Measurements from ENCODE around the gene LMO7.

Gene LMO7

DNA sequence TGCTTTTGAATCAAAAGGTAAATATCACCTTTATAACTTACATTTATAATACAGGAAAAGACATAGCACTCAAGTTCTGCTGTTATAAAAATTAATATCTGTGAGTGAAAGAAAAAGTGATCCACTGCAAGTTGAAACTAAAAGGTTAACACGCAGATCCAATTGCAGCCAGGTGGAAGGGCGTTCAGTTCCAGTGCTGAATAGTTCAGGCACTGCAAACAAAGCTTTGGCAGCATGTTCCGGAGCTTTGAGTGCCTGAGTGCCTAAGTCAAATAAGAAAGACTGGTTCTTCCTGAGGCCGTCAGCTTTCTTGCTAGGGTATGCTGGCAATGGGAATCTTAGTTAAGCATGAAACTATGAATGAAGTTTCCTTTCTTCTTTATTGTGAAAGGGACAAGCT, 200.3 kb downstream of the LMO7 start:
- no peak overlapping the region for H3K4me2 ChIP-seq (ENCODE audit: low read length)
- H3K9ac ChIP-seq, result no peak overlapping the region
- H3K79me2 ChIP-seq, result no peaks in the 10 kb centered on the region
- no peak overlapping the region for H2AFZ ChIP-seq
- H3K27ac ChIP-seq, result no peak overlapping the region
- no peak overlapping the region for H3K4me3 ChIP-seq (ENCODE audit: low read depth, low read length)
- TF ChIP-seq, protein P1, sequence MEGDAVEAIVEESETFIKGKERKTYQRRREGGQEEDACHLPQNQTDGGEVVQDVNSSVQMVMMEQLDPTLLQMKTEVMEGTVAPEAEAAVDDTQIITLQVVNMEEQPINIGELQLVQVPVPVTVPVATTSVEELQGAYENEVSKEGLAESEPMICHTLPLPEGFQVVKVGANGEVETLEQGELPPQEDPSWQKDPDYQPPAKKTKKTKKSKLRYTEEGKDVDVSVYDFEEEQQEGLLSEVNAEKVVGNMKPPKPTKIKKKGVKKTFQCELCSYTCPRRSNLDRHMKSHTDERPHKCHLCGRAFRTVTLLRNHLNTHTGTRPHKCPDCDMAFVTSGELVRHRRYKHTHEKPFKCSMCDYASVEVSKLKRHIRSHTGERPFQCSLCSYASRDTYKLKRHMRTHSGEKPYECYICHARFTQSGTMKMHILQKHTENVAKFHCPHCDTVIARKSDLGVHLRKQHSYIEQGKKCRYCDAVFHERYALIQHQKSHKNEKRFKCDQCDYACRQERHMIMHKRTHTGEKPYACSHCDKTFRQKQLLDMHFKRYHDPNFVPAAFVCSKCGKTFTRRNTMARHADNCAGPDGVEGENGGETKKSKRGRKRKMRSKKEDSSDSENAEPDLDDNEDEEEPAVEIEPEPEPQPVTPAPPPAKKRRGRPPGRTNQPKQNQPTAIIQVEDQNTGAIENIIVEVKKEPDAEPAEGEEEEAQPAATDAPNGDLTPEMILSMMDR (IDR thresholded peaks at IDR 0.05), result no peak
- no peaks in the 10 kb centered on the region for H3K36me3 ChIP-seq (ENCODE audit: control insufficient read depth, insufficient read depth, low read length)
- H3K4me1 ChIP-seq, result no peaks in the 10 kb centered on the region
- no peaks in the 10 kb centered on the region for H3K9me3 ChIP-seq (ENCODE audit: control insufficient read depth, low read length)
- no peaks in the 10 kb centered on the region for H3K27me3 ChIP-seq (ENCODE audit: control insufficient read depth, insufficient read depth, low read length)

DNA sequence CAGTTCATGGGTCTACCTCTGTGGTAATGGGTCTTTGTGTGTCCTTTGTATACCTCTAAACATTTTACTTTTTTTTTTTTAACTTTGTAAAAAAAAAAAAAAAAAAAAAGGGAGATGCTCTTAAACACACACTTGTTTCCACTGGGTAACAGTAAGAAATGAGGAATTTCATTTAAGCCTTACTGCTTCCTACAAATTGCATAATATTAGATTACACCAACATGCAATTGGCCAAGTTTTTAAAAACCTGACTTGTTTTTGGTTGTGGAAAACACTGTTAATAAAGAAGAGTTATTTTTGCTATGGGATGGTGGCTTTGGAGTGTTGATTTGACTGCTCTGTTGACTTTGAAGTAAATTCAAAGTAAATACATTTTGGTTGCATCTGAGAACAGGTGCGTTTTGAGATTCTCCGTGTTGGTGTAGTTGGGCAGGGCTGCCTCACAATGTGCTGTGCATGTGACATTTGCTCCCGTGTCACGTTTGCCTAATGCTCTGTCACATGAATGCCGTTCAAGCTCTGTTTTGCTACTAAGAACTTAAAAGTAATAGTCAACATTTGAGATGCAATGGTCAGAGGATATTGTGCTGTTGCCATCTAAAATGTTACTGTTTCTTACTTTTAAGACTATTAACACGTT, 202.4 kb downstream of the LMO7 start:
- TF ChIP-seq, protein P1 (IDR thresholded peaks at IDR 0.05), result no peak

DNA sequence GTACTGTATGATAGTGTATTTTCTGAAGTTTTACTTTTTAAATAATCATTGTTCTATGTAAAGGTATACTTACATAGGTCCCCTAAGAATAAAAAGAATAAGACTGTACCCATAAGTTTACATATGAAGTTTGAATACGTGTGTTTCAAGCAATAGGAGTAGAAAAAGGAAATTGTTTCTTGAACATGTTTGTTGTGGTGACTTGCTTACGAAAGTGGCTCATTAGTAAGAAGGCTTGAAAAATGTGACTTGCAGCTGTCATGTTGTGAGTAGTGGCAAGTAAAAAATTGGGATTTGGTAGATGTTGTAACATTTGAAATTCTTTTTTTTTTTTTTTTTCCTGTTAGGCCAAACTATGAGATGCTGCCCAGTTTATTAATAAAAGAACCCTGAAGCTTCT, 203.3 kb downstream of the LMO7 start:
- no peak overlapping the region for H3K9ac ChIP-seq
- H3K27me3 ChIP-seq (ENCODE audit: control insufficient read depth, insufficient read depth, low read length), result no peaks in the 10 kb centered on the region
- no peaks in the 10 kb centered on the region for H3K4me1 ChIP-seq
- no peak overlapping the region for H3K4me3 ChIP-seq (ENCODE audit: low read depth, low read length)
- H3K27ac ChIP-seq, result no peak overlapping the region
- no peak overlapping the region for H2AFZ ChIP-seq
- no peak overlapping the region for H3K4me2 ChIP-seq (ENCODE audit: low read length)
- H3K79me2 ChIP-seq, result no peaks in the 10 kb centered on the region
- TF ChIP-seq, protein P1 (IDR thresholded peaks at IDR 0.05), result no peak
- H3K9me3 ChIP-seq (ENCODE audit: control insufficient read depth, low read length), result no peaks in the 10 kb centered on the region
- H3K36me3 ChIP-seq (ENCODE audit: control insufficient read depth, insufficient read depth, low read length), result no peaks in the 10 kb centered on the region

More for the DNA sequence above, 202.4 kb downstream of the LMO7 start:
- Histone ChIP-seq H3K27me3 (ENCODE audit: control insufficient read depth, insufficient read depth, low read length) (no peaks in the 10 kb centered on the region), H3K27ac (no peak overlapping the region), H3K36me3 (ENCODE audit: control insufficient read depth, insufficient read depth, low read length) (no peaks in the 10 kb centered on the region), H3K4me3 (ENCODE audit: low read depth, low read length) (no peak overlapping the region), H3K79me2 (no peaks in the 10 kb centered on the region), H2AFZ (no peak overlapping the region), H3K9ac (no peak overlapping the region), H3K4me2 (ENCODE audit: low read length) (no peak overlapping the region), H3K9me3 (ENCODE audit: control insufficient read depth, low read length) (no peaks in the 10 kb centered on the region), H3K4me1 (no peaks in the 10 kb centered on the region)

DNA sequence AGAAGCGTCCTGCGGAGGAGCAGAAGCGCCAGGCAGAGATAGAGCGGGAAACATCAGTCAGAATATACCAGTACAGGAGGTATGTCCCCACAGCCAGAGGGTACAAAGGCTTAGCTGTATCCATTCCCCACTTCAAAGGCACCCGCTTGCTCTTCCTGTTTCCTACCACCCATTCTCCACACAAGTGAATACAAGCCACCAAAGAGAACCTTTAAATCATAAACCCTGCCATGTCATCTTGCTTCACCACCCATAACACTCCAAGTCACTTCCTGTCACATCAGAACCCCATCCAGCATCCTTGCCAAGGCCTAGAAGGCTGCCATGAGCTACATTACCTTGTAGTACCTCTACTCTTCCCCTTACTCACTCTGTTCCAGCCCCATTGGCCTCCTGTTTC, 205.8 kb downstream of the LMO7 start:
- Histone ChIP-seq H3K79me2 (no peaks in the 10 kb centered on the region), H3K36me3 (ENCODE audit: control insufficient read depth, insufficient read depth, low read length) (no peaks in the 10 kb centered on the region), H3K27me3 (ENCODE audit: control insufficient read depth, insufficient read depth, low read length) (no peaks in the 10 kb centered on the region), H3K9ac (no peak overlapping the region), H3K4me1 (no peaks in the 10 kb centered on the region), H3K9me3 (ENCODE audit: control insufficient read depth, low read length) (no peaks in the 10 kb centered on the region), H3K27ac (no peak overlapping the region), H3K4me3 (ENCODE audit: low read depth, low read length) (no peak overlapping the region), H3K4me2 (ENCODE audit: low read length) (no peak overlapping the region), H2AFZ (no peak overlapping the region)
- TF ChIP-seq, protein P1 (IDR thresholded peaks at IDR 0.05), result no peak

DNA sequence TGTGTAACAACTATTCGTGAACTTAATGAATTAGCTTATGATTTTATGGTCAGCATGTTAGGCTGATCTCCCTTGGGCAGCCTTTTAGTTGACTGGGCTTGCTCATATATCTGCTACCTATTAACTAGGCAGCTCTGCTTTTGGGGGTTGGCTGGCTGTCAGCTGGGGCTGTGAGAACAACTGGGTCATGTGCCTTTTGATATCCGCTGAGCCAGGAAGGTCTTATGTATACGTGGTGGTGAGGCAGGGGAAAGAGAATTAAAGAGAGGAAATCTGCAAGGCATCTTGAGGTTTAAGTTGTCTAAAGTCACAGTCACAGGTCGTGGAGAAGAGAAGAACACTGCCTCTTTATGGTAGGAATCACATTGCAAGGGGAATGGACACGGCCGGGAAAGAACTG, 206.9 kb downstream of the LMO7 start:
- no peak overlapping the region for H2AFZ ChIP-seq
- no peaks in the 10 kb centered on the region for H3K79me2 ChIP-seq
- no peaks in the 10 kb centered on the region for H3K36me3 ChIP-seq (ENCODE audit: control insufficient read depth, insufficient read depth, low read length)
- TF ChIP-seq, protein P1 (IDR thresholded peaks at IDR 0.05), result no peak
- no peak overlapping the region for H3K4me3 ChIP-seq (ENCODE audit: low read depth, low read length)
- no peak overlapping the region for H3K9ac ChIP-seq
- H3K27me3 ChIP-seq (ENCODE audit: control insufficient read depth, insufficient read depth, low read length), result no peaks in the 10 kb centered on the region
- no peaks in the 10 kb centered on the region for H3K9me3 ChIP-seq (ENCODE audit: control insufficient read depth, low read length)
- H3K4me2 ChIP-seq (ENCODE audit: low read length), result no peak overlapping the region
- H3K27ac ChIP-seq, result no peak overlapping the region
- H3K4me1 ChIP-seq, result no peaks in the 10 kb centered on the region

All from parathyroid adenoma (tissue), 2 donors.